ENCODE measurements around the gene TACSTD2. TPM values are rescaled to one million over a fixed set of nuclear protein-coding genes. Genes with fewer than 3 reads are reported as not detected.
A peak's percentile ranks its signal among the peaks of the same experiment; 100 is the strongest.
"Not testable (repeated sequence)": the region's sequence is repeated elsewhere in the genome, so short reads cannot be mapped to it uniquely, and the experiment has no call there.

TACSTD2 gene
- total and polyA plus RNA-seq, 8 donors, result 33.6 to 170 (median 50.5) TPM

GRCh38 chr1:58608945-58609344, 31.9 kb upstream of the TACSTD2 start:
- FAIRE-seq (no peak), DNase-seq (no peak), ATAC-seq (peak in 2 of 4 donors; percentile 32 to 55)
- intact Hi-C loops (cut with DNase I), result no loop called here
- Histone ChIP-seq H3K4me3 (no peak overlapping the region), H3K9me3 (no peaks in the 10 kb centered on the region), H3K36me3 (no peaks in the 10 kb centered on the region), H3K27ac (no peak overlapping the region), H3K27me3 (no peaks in the 10 kb centered on the region), H3K4me1 (peaks cover 3 to 10% (median 6%) of the 10 kb centered on the region in 3 donors)
- 85 to 95% methylated on average over 2 of the region's 2 CpGs for WGBS, 2 donors
- TF ChIP-seq CTCF (IDR thresholded peaks at IDR 0.05), result no peak

- no peak for FAIRE-seq
- no peak overlapping the region for H3K4me3 ChIP-seq
- H3K27ac ChIP-seq, result no peak overlapping the region
- no peak for DNase-seq
- H3K36me3 ChIP-seq, result no peaks in the 10 kb centered on the region
- ATAC-seq, result no peak
- intact Hi-C loops (cut with DNase I), result no loop called here
- no peaks in the 10 kb centered on the region for H3K27me3 ChIP-seq
- no peaks in the 10 kb centered on the region for H3K9me3 ChIP-seq
- no peak for TF ChIP-seq CTCF (IDR thresholded peaks at IDR 0.05)
- H3K4me1 ChIP-seq, result peaks cover 3 to 10% (median 6%) of the 10 kb centered on the region in 3 donors
These were observed 31.2 kb upstream of the TACSTD2 start for GRCh38 chr1:58608297-58608696.

GRCh38 chr1:58607391-58607790, 30.3 kb upstream of the TACSTD2 start:
- no peak for FAIRE-seq
- 87 to 97% methylated on average over 3 of the region's 3 CpGs for WGBS, 2 donors
- intact Hi-C loops (cut with DNase I), result no loop called here
- Histone ChIP-seq H3K9me3 (no peaks in the 10 kb centered on the region), H3K27ac (no peak overlapping the region), H3K27me3 (no peaks in the 10 kb centered on the region), H3K36me3 (no peaks in the 10 kb centered on the region), H3K4me1 (peaks cover 3 to 10% (median 6%) of the 10 kb centered on the region in 3 donors), H3K4me3 (no peak overlapping the region)
- TF ChIP-seq CTCF (IDR thresholded peaks at IDR 0.05), result no peak
- DNase-seq, result no peak
- no peak for ATAC-seq

GRCh38 chr1:58601921-58602320, 24.9 kb upstream of the TACSTD2 start:
- H3K4me3 ChIP-seq; H3K27me3 ChIP-seq; H3K9me3 ChIP-seq; ATAC-seq; intact Hi-C loops (cut with DNase I); H3K36me3 ChIP-seq; DNase-seq; FAIRE-seq; H3K4me1 ChIP-seq; H3K27ac ChIP-seq: not testable (repeated sequence)
- WGBS, 2 donors, result 96 to 97% methylated on average over 1 of the region's 1 CpG

GRCh38 chr1:58597996-58598395, 20.9 kb upstream of the TACSTD2 start:
- H3K9me3 ChIP-seq, result no peaks in the 10 kb centered on the region
- peaks cover 0 to 2% (median 2%) of the 10 kb centered on the region in 3 donors for H3K4me1 ChIP-seq
- H3K27me3 ChIP-seq, result no peaks in the 10 kb centered on the region
- no peak for FAIRE-seq
- intact Hi-C loops (cut with DNase I), result no loop called here
- whole genome bisulfite sequencing, 2 donors, result 85 to 96% methylated on average over 6 of the region's 6 CpGs
- H3K4me3 ChIP-seq, result no peak overlapping the region
- H3K36me3 ChIP-seq, result no peaks in the 10 kb centered on the region
- no peak for TF ChIP-seq CTCF (IDR thresholded peaks at IDR 0.05)
- ATAC-seq, result no peak
- H3K27ac ChIP-seq, result no peak overlapping the region
- no peak for DNase-seq

Measured in pancreas (tissue), 10 donors.